Measurements from ENCODE around the gene MYB.

GRCh38 chr6:135132776-135133175 is 48.3 kb upstream of the MYB start:
- TF ChIP-seq, protein P1, sequence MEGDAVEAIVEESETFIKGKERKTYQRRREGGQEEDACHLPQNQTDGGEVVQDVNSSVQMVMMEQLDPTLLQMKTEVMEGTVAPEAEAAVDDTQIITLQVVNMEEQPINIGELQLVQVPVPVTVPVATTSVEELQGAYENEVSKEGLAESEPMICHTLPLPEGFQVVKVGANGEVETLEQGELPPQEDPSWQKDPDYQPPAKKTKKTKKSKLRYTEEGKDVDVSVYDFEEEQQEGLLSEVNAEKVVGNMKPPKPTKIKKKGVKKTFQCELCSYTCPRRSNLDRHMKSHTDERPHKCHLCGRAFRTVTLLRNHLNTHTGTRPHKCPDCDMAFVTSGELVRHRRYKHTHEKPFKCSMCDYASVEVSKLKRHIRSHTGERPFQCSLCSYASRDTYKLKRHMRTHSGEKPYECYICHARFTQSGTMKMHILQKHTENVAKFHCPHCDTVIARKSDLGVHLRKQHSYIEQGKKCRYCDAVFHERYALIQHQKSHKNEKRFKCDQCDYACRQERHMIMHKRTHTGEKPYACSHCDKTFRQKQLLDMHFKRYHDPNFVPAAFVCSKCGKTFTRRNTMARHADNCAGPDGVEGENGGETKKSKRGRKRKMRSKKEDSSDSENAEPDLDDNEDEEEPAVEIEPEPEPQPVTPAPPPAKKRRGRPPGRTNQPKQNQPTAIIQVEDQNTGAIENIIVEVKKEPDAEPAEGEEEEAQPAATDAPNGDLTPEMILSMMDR (IDR thresholded peaks at IDR 0.05), result no peak
- TF ChIP-seq POLR2A (IDR thresholded peaks at IDR 0.05) (no peak), POLR2AphosphoS5 (IDR thresholded peaks at IDR 0.05) (no peak)
